ENCODE results near the gene KRR1. TPM values are rescaled to one million over a fixed set of nuclear protein-coding genes. Genes with fewer than 3 reads are reported as not detected.
A peak's percentile ranks its signal among the peaks of the same experiment; 100 is the strongest.

Gene KRR1
- polyA plus RNA-seq, 2 of the 4 experiments (the other 2 are of a cell fraction) = 66.1 to 122 TPM

- POLR2A ChIA-PET = no interaction called here
- Histone ChIP-seq H3K27ac (no peak overlapping the region), H3K4me2 (no peak overlapping the region), H3K9me3 (no peaks in the 10 kb centered on the region), H3K4me3 (no peak overlapping the region), H3K4me1 (peaks cover 9% of the 10 kb centered on the region; the same call in 2 of the 3 replicates)
- ATAC-seq (no peak), FAIRE-seq (no peak), DNase-seq (ENCODE audit: low read depth in 1 of 2, low spot score in 1 of 2) (no peak)
- CTCF ChIA-PET = no interaction called here
- WGBS (ENCODE audit: missing lambda C conversion rate) = 98% methylated on average over 1 of the region's 1 CpG
- TF ChIP-seq MYC (IDR thresholded peaks at IDR 0.05; ENCODE audit: borderline replicate concordance, low read length) (no peak), JUN (IDR thresholded peaks at IDR 0.05) (no peak), ZNF302 (CRISPR knock-in tag; IDR thresholded peaks at IDR 0.05) (no peak), HOXA7 (CRISPR knock-in tag; IDR thresholded peaks at IDR 0.05) (no peak)
Observed at GRCh38 chr12:75548879-75549278, 37.5 kb upstream of the KRR1 start.

- CTCF ChIA-PET = interaction anchor here (0.7 to 2.2 kb wide), 4 partner anchors 13 to 38 kb away, joined by 3 to 6 read pairs (median 6); no protein-coding TSS in a partner anchor
- H3K27ac ChIP-seq = no peak overlapping the region; a peak in 1 of 6 replicates
- FAIRE-seq (no peak), DNase-seq (ENCODE audit: low read depth in 1 of 2, low spot score in 1 of 2) (no peak), ATAC-seq (no peak)
- H3K4me3 ChIP-seq = no peak overlapping the region
- 95% methylated on average over 1 of the region's 1 CpG for WGBS (ENCODE audit: missing lambda C conversion rate)
- POLR2A ChIA-PET = no interaction called here
- no peak for TF ChIP-seq EHMT2 (IDR thresholded peaks at IDR 0.05; ENCODE audit: low read depth)
- no peak for TF ChIP-seq CHD4 (IDR thresholded peaks at IDR 0.05; ENCODE audit: borderline replicate concordance)
- TF ChIP-seq ATOH8 (CRISPR knock-in tag; IDR thresholded peaks at IDR 0.05; ENCODE audit: low read depth) = no peak
- TF ChIP-seq NPAS2 (CRISPR knock-in tag; IDR thresholded peaks at IDR 0.05; ENCODE audit: borderline replicate concordance) = no peak
- TF ChIP-seq KDM5A (IDR thresholded peaks at IDR 0.05) = no peak
- TF ChIP-seq SREBF2 (IDR thresholded peaks at IDR 0.05) = no peak
- TF ChIP-seq MYC (IDR thresholded peaks at IDR 0.05; ENCODE audit: borderline replicate concordance, low read length) = no peak
- no peak for TF ChIP-seq HOXA7 (CRISPR knock-in tag; IDR thresholded peaks at IDR 0.05)
- TF ChIP-seq NFE2L2 (conservative IDR thresholded peaks at IDR 0.05; ENCODE audit: low read length) = no peak
- TF ChIP-seq ZSCAN20 (CRISPR knock-in tag; IDR thresholded peaks at IDR 0.05) = no peak
- TF ChIP-seq FOXS1 (CRISPR knock-in tag; IDR thresholded peaks at IDR 0.05) = no peak
- TF ChIP-seq HDAC2 (IDR thresholded peaks at IDR 0.05) = no peak
- TF ChIP-seq GATA3 (IDR thresholded peaks at IDR 0.05; ENCODE audit: borderline replicate concordance) = no peak
- TF ChIP-seq BHLHE40 (IDR thresholded peaks at IDR 0.05; ENCODE audit: low read depth, low read length) = no peak
- no peak for TF ChIP-seq POLR2A (IDR thresholded peaks at IDR 0.05; ENCODE audit: low read length)
- TF ChIP-seq MAX (IDR thresholded peaks at IDR 0.05) = no peak
- no peak for TF ChIP-seq HOXB5 (CRISPR knock-in tag; IDR thresholded peaks at IDR 0.05)
- no peak for TF ChIP-seq PBX3 (IDR thresholded peaks at IDR 0.05)
- TF ChIP-seq JUN (IDR thresholded peaks at IDR 0.05) = no peak
- H3K4me2 ChIP-seq = no peak overlapping the region
- H3K9me3 ChIP-seq = no peaks in the 10 kb centered on the region
- 0 out of 3 replicates have a peak, but pooled peaks cover 4% of the 10 kb centered on the region for H3K4me1 ChIP-seq
Observed at GRCh38 chr12:75545636-75546035, 34.2 kb upstream of the KRR1 start.

- H3K9me3 ChIP-seq = no peaks in the 10 kb centered on the region
- no peak overlapping the region for H3K27ac ChIP-seq
- ChIA-PET CTCF (interaction anchor here (0.8 to 1.9 kb wide), 5 partner anchors 16 to 913 kb away, joined by 3 to 11 read pairs (median 3); partner anchors contain the start of gene PHLDA1), POLR2A (no interaction called here)
- no peak for DNase-seq (ENCODE audit: low read depth in 1 of 2, low spot score in 1 of 2)
- peak; percentile 78 for TF ChIP-seq MAFK (IDR thresholded peaks at IDR 0.05; ENCODE audit: partially characterized antibody)
- no peak for TF ChIP-seq CTCF (IDR thresholded peaks at IDR 0.05)
- no peaks in the 10 kb centered on the region for H3K4me1 ChIP-seq
- ATAC-seq = no peak
- FAIRE-seq = no peak
- no peak overlapping the region for H3K4me2 ChIP-seq
- no peak overlapping the region for H3K4me3 ChIP-seq
- WGBS (ENCODE audit: missing lambda C conversion rate) = 72% methylated on average over 1 of the region's 1 CpG
Observed at GRCh38 chr12:75543529-75543928, 32.1 kb upstream of the KRR1 start.

All from A549 (cell line).